PC-3 (cell line): ENCODE measurements around the gene EIPR1. TPM values are rescaled to one million over a fixed set of nuclear protein-coding genes. Genes with fewer than 3 reads are reported as not detected.

Source experiments
- ATAC-seq: fragments of 200-7000 bp; cut with Tn5 transposase; 2 replicates; pipeline ENCODE4 v1.9.1; 2020; ENCODE audit warnings: mild to moderate bottlenecking, moderate library complexity
- BruUV-seq: library from RNA; stranded (reverse); fragments of 400-500 nt; replicated peaks from 2 replicates; lab custom pipeline; 2021; lab: Mats Ljungman, UMichigan
- CTCF ChIA-PET: fragments of 300-600 bp; sonication (Branson Sonifier 250); formaldehyde crosslinking; loops from one replicate; lab custom pipeline; 2022; ENCODE audit warnings: antibody characterized with exemption; lab: Charles Lee
- POLR2A ChIA-PET: fragments of 300-600 bp; sonication (Branson Sonifier 250); formaldehyde crosslinking; loops from one replicate; lab custom pipeline; 2022; ENCODE audit warnings: antibody characterized with exemption; ENCODE audit not compliant: unreplicated experiment; lab: Charles Lee
- DNase-seq: peaks from one replicate; pipeline ENCODE4 v3.0.0-alpha.2; 2015
- H2AFZ ChIP-seq: fragments of 300-600 bp; sonication (generic); 2 replicates; pipeline ENCODE4 v1.6.0; 2016; ENCODE audit warnings: antibody characterized with exemption, low read length
- H3F3A ChIP-seq: fragments of 300-600 bp; sonication (generic); one replicate; pipeline ENCODE4 v1.6.0; 2017; ENCODE audit warnings: antibody characterized with exemption, low read length, control low read depth, mild to moderate bottlenecking; ENCODE audit not compliant: unreplicated experiment
- H3K27ac ChIP-seq: fragments of 300-600 bp; sonication (generic); 2 replicates; pipeline ENCODE4 v1.5.1; 2016; ENCODE audit warnings: mild to moderate bottlenecking, low read length
- H3K27me3 ChIP-seq: fragments of 300-600 bp; sonication (generic); 2 replicates; pipeline ENCODE4 v1.6.1; 2016; ENCODE audit warnings: low read length, mixed read lengths
- H3K36me3 ChIP-seq: fragments of 300-600 bp; sonication (generic); 2 replicates; pipeline ENCODE4 v1.6.1; 2016; ENCODE audit warnings: low read depth, mixed run types, low read length, mixed read lengths
- H3K4me1 ChIP-seq: fragments of 300-600 bp; sonication (generic); 2 replicates; pipeline ENCODE4 v1.5.1; 2016; ENCODE audit warnings: low read length; ENCODE audit not compliant: insufficient read depth
- H3K4me2 ChIP-seq: fragments of 300-600 bp; sonication (generic); 2 replicates; pipeline ENCODE4 v1.6.0; 2016; ENCODE audit warnings: low read length
- H3K4me3 ChIP-seq: fragments of 300-600 bp; sonication (generic); 2 replicates; pipeline ENCODE4 v1.5.1; 2016; ENCODE audit warnings: mild to moderate bottlenecking, low read length, mixed read lengths
- H3K79me2 ChIP-seq: fragments of 300-600 bp; sonication (generic); 2 replicates; pipeline ENCODE4 v1.6.1; 2017; ENCODE audit warnings: low read length, mixed read lengths
- H3K9ac ChIP-seq: fragments of 300-600 bp; sonication (generic); 2 replicates; pipeline ENCODE4 v1.6.0; 2016; ENCODE audit warnings: mild to moderate bottlenecking, low read length
- H3K9me2 ChIP-seq: fragments of 300-600 bp; sonication (generic); replicated peaks from 2 replicates; pipeline ENCODE4 v1.6.1; 2016; ENCODE audit warnings: mixed run types, low read length, mixed read lengths
- H3K9me3 ChIP-seq: fragments of 300-600 bp; sonication (generic); 2 replicates; pipeline ENCODE4 v1.6.1; 2016; ENCODE audit warnings: low read length, mixed read lengths
- H4K20me1 ChIP-seq: fragments of 300-600 bp; sonication (generic); 2 replicates; pipeline ENCODE4 v1.6.1; 2016; ENCODE audit warnings: low read length, mixed read lengths
- EZH2 ChIP-seq: fragments of 300-600 bp; sonication (generic); IDR thresholded peaks from one replicate; pipeline ENCODE4 v1.6.1; 2017; ENCODE audit warnings: antibody characterized with exemption, mild to moderate bottlenecking, low read length; ENCODE audit not compliant: unreplicated experiment
- EZH2phosphoT487 ChIP-seq: fragments of 300-600 bp; sonication (generic); IDR thresholded peaks from 2 replicates; pipeline ENCODE4 v1.6.1; 2018; ENCODE audit warnings: mild to moderate bottlenecking, antibody characterized with exemption, low read length, borderline replicate concordance
- intact Hi-C: fragments of 100-400 bp; cut with micrococcal nuclease; formaldehyde crosslinking; loops from 2 replicates; pipeline ENCODE4 v1.9.0; 2023
- total RNA-seq: library from RNA; depleted of rRNA; stranded (reverse); fragments of >200 nt; gene quantifications from 2 replicates; pipeline ENCODE4 v1.2.3, GENCODE V29; 2014
- TF ChIP-seq, protein P1 (sequence below): fragments of 300-600 bp; sonication (generic); conservative IDR thresholded peaks from 2 replicates; pipeline ENCODE4 v1.5.1; 2017; ENCODE audit warnings: antibody characterized with exemption, low read depth, mild to moderate bottlenecking, low read length

The EIPR1 gene
- total RNA-seq, 1 experiment from 2014 or later = 90.1 TPM

DNA sequence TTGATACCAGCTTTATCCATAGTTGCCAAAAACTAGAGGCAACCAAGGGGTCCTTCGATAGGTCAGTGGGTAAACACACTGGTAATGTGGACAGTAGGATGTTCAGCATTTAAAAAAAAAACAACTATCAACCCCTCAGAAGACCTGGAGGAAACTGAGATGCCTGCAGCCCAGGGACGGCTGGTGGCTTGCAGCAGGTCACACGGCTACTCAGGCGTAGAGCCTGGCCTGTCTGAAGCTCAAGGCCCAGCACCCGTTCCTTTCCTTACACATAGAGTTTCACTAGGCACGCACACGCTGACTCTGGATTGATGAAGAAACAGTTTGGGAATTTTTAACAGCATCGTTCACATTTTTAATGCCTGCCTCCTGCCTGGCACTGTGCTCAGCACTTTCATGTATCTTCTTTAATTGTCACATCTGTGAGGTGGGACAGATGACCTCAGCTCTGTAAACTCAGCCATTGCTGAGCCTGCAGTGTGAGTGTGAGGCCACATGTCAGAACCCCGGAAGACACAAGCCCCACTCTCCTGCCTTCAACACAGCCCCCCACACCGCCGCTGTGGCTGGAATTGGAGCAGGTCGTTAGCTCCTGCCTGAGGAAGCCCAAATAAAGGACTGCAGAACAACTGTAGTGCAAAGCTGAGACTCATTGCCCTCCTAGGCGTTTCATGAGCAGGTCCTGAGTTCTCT lies 42.6 kb upstream of the EIPR1 start:
- H3K9ac ChIP-seq = no peak overlapping the region
- peaks cover 30% of the 10 kb centered on the region for H3K36me3 ChIP-seq
- no peak overlapping the region for H2AFZ ChIP-seq
- no peak overlapping the region for H3K27ac ChIP-seq
- no peak for ATAC-seq
- ChIA-PET POLR2A (no interaction called here), CTCF (no interaction called here)
- H3K9me3 ChIP-seq = no peaks in the 10 kb centered on the region
- no peaks in the 10 kb centered on the region for H3K79me2 ChIP-seq
- BruUV-seq = no TSS peak
- no peak overlapping the region for H3K4me3 ChIP-seq
- H3K4me2 ChIP-seq = no peak overlapping the region
- H3K9me2 ChIP-seq = no peaks in the 10 kb centered on the region
- intact Hi-C loops = no loop called here
- DNase-seq = no peak
- no peaks in the 10 kb centered on the region for H3F3A ChIP-seq
- H3K4me1 ChIP-seq = no peaks in the 10 kb centered on the region
- no peak for TF ChIP-seq EZH2phosphoT487
- TF ChIP-seq EZH2 = no peak
- TF ChIP-seq, protein P1, sequence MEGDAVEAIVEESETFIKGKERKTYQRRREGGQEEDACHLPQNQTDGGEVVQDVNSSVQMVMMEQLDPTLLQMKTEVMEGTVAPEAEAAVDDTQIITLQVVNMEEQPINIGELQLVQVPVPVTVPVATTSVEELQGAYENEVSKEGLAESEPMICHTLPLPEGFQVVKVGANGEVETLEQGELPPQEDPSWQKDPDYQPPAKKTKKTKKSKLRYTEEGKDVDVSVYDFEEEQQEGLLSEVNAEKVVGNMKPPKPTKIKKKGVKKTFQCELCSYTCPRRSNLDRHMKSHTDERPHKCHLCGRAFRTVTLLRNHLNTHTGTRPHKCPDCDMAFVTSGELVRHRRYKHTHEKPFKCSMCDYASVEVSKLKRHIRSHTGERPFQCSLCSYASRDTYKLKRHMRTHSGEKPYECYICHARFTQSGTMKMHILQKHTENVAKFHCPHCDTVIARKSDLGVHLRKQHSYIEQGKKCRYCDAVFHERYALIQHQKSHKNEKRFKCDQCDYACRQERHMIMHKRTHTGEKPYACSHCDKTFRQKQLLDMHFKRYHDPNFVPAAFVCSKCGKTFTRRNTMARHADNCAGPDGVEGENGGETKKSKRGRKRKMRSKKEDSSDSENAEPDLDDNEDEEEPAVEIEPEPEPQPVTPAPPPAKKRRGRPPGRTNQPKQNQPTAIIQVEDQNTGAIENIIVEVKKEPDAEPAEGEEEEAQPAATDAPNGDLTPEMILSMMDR = no peak
- H3K27me3 ChIP-seq = no peaks in the 10 kb centered on the region
- H4K20me1 ChIP-seq = no peaks in the 10 kb centered on the region

DNA sequence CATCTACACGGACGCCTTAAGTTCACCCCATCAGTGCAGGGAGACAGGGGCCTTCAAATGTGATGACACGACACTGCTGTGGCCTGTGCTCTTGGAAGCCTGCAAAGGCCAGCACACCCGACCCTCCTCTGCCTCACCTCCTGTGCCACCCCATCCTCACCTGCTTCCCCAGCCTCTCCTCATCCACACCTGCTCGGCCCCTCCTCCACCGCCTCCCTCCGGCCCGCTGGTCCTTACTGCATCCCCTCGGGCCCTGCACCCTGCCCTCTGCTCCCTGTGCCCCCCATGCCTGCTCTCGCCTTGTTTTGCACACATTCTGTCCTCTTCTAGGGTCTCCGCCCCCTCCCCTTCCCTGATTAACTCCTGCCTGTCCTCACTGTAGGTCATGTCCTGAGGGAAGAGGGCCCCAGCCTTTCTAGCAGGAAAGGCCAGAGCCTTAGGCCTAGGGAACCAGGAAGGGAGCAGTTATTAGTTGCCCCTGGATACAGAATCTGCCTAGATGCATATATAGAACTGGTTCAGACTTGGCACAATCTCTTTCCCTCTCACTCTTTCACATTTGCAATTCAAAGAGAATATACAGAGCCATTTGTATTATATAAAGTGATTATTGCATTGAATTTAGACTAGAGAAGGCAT lies 41.3 kb upstream of the EIPR1 start:
- no peaks in the 10 kb centered on the region for H3K27me3 ChIP-seq
- H3K27ac ChIP-seq = no peak overlapping the region
- POLR2A ChIA-PET = no interaction called here
- H3K4me2 ChIP-seq = no peak overlapping the region
- no peak overlapping the region for H3K9ac ChIP-seq
- TF ChIP-seq EZH2phosphoT487 (no peak), EZH2 (no peak)
- TF ChIP-seq, protein P1 = no peak
- intact Hi-C loops = no loop called here
- BruUV-seq = no TSS peak
- no peaks in the 10 kb centered on the region for H3K4me1 ChIP-seq
- H3K9me3 ChIP-seq = no peaks in the 10 kb centered on the region
- ATAC-seq (no peak), DNase-seq (no peak)
- CTCF ChIA-PET = no interaction called here
- H4K20me1 ChIP-seq = no peaks in the 10 kb centered on the region
- no peaks in the 10 kb centered on the region for H3F3A ChIP-seq
- no peaks in the 10 kb centered on the region for H3K79me2 ChIP-seq
- H2AFZ ChIP-seq = no peak overlapping the region
- H3K9me2 ChIP-seq = no peaks in the 10 kb centered on the region
- peaks cover 16% of the 10 kb centered on the region for H3K36me3 ChIP-seq
- H3K4me3 ChIP-seq = no peak overlapping the region
